ENCODE results near the gene MYMK.

DNA sequence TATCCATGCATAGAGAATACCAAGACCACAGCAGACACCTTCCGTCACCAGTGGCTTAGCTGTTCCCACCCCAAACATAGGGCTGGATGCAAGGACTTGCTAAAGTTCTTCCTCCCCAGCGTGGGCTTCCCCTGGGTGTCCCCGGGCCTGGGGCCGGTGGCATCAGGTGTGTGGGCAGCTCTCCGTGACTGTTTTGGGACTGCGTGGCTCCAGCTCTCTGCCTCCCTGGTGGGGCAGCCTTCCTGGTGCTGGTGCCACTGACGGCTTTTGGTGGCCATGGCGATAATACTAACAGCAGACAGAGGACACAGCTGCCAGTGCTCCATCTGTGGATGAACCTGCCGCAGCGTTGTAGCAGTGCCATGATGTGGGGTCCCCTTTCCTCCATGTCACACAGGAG lies 60.1 kb downstream of the MYMK start:
- TF ChIP-seq SRF (IDR thresholded peaks at IDR 0.05; ENCODE audit: low read depth) (no peak), JUND (IDR thresholded peaks at IDR 0.05) (no peak), RAD21 (IDR thresholded peaks at IDR 0.05; ENCODE audit: low read depth) (no peak), POLR2A (IDR thresholded peaks at IDR 0.05; ENCODE audit: borderline replicate concordance, extremely low read depth, insufficient read depth, insufficient read length) (no peak)
- TF ChIP-seq, protein P1, sequence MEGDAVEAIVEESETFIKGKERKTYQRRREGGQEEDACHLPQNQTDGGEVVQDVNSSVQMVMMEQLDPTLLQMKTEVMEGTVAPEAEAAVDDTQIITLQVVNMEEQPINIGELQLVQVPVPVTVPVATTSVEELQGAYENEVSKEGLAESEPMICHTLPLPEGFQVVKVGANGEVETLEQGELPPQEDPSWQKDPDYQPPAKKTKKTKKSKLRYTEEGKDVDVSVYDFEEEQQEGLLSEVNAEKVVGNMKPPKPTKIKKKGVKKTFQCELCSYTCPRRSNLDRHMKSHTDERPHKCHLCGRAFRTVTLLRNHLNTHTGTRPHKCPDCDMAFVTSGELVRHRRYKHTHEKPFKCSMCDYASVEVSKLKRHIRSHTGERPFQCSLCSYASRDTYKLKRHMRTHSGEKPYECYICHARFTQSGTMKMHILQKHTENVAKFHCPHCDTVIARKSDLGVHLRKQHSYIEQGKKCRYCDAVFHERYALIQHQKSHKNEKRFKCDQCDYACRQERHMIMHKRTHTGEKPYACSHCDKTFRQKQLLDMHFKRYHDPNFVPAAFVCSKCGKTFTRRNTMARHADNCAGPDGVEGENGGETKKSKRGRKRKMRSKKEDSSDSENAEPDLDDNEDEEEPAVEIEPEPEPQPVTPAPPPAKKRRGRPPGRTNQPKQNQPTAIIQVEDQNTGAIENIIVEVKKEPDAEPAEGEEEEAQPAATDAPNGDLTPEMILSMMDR (IDR thresholded peaks at IDR 0.05 in 2 of 3, conservative IDR thresholded peaks at IDR 0.05 in 1 of 3; ENCODE audit: borderline replicate concordance in 1 of 3, insufficient read depth in 1 of 3, low read depth in 2 of 3, low read length in 2 of 3): no peak
- TF ChIP-seq, protein P2, sequence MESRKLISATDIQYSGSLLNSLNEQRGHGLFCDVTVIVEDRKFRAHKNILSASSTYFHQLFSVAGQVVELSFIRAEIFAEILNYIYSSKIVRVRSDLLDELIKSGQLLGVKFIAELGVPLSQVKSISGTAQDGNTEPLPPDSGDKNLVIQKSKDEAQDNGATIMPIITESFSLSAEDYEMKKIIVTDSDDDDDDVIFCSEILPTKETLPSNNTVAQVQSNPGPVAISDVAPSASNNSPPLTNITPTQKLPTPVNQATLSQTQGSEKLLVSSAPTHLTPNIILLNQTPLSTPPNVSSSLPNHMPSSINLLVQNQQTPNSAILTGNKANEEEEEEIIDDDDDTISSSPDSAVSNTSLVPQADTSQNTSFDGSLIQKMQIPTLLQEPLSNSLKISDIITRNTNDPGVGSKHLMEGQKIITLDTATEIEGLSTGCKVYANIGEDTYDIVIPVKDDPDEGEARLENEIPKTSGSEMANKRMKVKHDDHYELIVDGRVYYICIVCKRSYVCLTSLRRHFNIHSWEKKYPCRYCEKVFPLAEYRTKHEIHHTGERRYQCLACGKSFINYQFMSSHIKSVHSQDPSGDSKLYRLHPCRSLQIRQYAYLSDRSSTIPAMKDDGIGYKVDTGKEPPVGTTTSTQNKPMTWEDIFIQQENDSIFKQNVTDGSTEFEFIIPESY (IDR thresholded peaks at IDR 0.05; ENCODE audit: extremely low read depth, insufficient replicate concordance, low read length): no peak

All from HCT116 (cell line).